22Rv1 (cell line): ENCODE results near the gene TENT4A.

Experiments used
- H3K27ac ChIP-seq: fragments of 450-650 bp; 2 replicates; pipeline ENCODE4 v1.5.1; 2017
- ZFX ChIP-seq: fragments of 450-650 bp; IDR thresholded peaks from 2 replicates; pipeline ENCODE4 v1.6.1; 2017; ENCODE audit warnings: antibody characterized with exemption, borderline replicate concordance
- TF ChIP-seq, protein P1 (sequence below): fragments of 450-650 bp; IDR thresholded peaks from 2 replicates; pipeline ENCODE4 v1.5.1; 2017; ENCODE audit warnings: mild to moderate bottlenecking

The TENT4A gene

DNA sequence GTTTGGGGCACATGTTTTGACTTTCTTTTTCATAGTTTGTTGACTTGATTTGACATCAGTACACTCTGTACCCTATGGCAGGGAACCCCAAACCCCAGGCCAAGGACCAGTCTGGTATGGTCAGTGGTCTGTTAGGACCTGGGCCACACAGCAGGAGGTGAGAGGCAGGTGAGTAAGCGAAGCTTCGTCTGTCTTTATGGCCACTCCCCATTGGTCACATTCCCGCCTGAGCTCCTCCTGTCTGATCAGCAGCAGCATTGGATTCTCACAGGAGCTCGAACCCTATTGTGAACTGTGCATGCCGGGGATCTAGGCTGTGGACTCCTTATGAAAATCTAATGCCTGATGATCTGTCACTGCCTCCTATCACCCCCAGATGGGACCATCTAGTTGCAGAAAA is 88.0 kb downstream of the TENT4A start:
- H3K27ac ChIP-seq = no peak overlapping the region
- TF ChIP-seq ZFX = no peak
- TF ChIP-seq, protein P1, sequence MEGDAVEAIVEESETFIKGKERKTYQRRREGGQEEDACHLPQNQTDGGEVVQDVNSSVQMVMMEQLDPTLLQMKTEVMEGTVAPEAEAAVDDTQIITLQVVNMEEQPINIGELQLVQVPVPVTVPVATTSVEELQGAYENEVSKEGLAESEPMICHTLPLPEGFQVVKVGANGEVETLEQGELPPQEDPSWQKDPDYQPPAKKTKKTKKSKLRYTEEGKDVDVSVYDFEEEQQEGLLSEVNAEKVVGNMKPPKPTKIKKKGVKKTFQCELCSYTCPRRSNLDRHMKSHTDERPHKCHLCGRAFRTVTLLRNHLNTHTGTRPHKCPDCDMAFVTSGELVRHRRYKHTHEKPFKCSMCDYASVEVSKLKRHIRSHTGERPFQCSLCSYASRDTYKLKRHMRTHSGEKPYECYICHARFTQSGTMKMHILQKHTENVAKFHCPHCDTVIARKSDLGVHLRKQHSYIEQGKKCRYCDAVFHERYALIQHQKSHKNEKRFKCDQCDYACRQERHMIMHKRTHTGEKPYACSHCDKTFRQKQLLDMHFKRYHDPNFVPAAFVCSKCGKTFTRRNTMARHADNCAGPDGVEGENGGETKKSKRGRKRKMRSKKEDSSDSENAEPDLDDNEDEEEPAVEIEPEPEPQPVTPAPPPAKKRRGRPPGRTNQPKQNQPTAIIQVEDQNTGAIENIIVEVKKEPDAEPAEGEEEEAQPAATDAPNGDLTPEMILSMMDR = no peak

DNA sequence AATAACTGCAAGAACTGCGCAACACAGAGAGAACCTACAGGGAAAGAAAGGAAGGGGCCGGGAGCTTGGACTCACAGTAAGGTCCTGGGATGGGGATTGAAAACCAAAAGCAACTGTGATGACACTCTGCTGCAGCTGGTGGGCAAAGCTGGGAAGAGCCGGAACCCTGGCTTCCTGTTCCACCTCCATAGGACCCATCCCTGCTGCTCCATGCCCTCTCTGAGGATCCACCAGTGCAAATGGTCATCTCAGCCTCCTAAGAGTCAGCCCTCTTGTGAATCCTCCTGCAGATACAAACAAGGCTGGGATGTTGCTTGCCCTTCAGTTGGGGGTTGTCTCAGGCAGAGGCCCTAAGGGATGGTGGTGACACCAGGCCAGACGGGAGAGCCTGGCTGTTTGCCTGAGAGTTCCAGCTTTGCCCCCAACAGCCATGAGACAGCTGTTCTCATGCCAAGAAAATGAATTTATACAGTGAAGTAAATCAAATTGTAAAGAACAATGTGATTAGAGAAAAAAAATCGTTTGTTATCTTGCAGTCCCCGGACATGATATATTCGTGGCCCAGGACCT is 90.8 kb downstream of the TENT4A start:
- no peak for TF ChIP-seq ZFX
- TF ChIP-seq, protein P1 = no peak
- no peak overlapping the region for H3K27ac ChIP-seq

DNA sequence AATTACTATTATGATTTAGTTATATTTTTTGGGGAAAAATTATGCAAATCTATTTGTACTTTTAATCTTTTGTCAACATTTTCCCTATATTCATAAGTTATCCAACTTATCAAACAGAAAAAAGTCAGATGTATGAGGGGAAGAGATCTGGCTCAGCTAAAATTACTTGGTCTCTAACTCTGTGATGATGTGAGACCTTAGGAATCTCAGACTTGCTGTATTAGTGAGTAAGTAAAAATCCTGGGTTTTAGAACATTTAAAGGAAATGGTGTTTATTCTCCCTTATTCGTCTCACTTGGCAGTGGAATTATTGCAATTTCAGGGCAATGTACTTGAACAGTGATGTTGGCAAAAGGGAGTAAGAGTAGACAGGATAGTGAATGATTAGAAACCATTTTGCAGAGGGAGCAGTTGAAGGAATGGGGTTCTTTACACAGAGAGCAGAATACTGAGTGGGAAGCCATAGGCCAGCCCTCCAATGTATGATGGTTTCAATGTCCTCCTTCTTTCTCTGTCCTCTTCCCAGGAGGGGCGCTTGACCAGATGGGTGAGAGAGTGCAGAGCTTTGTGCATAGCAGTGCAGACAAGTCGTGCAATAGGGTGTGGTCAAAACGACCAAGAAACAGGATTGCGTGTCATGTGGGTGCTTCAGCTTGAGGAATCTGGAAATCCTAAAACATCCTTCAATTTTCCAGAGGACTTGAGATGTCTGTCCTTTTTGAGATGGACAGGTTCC is 91.7 kb downstream of the TENT4A start:
- TF ChIP-seq ZFX = no peak
- TF ChIP-seq, protein P1 = no peak
- H3K27ac ChIP-seq = no peak overlapping the region

GRCh38 chr5:6805841-6806240 is 92.6 kb downstream of the TENT4A start:
- no peak overlapping the region for H3K27ac ChIP-seq
- no peak for TF ChIP-seq ZFX
- TF ChIP-seq, protein P1 = no peak
